Measurements from ENCODE around the gene FGFBP2. TPM values are rescaled to one million over a fixed set of nuclear protein-coding genes. Genes with fewer than 3 reads are reported as not detected.

FGFBP2 gene
- total and polyA plus RNA-seq, 2 donors (not counting 1 experiment from before 2014, with no cell fraction given) = 0.59 to 0.82 TPM

GRCh38 chr4:16000708-16001483 is 37.9 kb upstream of the FGFBP2 start:
- POLR2A ChIA-PET = no interaction called here
- ATAC-seq (ENCODE audit: low read depth) = no peak
- Mint-ChIP-seq H3K4me3 (no peak overlapping the region), H3K9me3 (ENCODE audit: insufficient read depth) (no peaks in the 10 kb centered on the region), H3K27ac (no peak overlapping the region), H3K4me1 (no peaks in the 10 kb centered on the region), H3K27me3 (no peaks in the 10 kb centered on the region)
- H3K4me1 ChIP-seq (ENCODE audit: control insufficient read depth in 2 of 2, insufficient read depth in 2 of 2, low read length in 2 of 2) = no peaks in the 10 kb centered on the region
- no peak overlapping the region for H3K9ac ChIP-seq (ENCODE audit: low read length)
- no peaks in the 10 kb centered on the region for H4K20me1 ChIP-seq (ENCODE audit: control insufficient read depth, insufficient read depth, low read length, poor library complexity, severe bottlenecking)
- no peak overlapping the region for H3K27ac ChIP-seq (ENCODE audit: low read length in 2 of 2)
- CTCF ChIA-PET = interaction anchor here (0.6 to 7.3 kb wide), 14 partner anchors 12 to 271 kb away, joined by 3 to 61 read pairs (median 4); no protein-coding TSS in a partner anchor
- H3K36me3 ChIP-seq (replicated peaks in 1 of 2; ENCODE audit: control extremely low read depth in 1 of 2, control insufficient read depth in 1 of 2, extremely low read depth in 1 of 2, insufficient read depth in 2 of 2, low read length in 1 of 2) = no peaks in the 10 kb centered on the region
- H3K9me3 ChIP-seq (ENCODE audit: control extremely low read depth in 1 of 3, control insufficient read depth in 2 of 3, insufficient read depth in 1 of 3, low read length in 2 of 3) = no peaks in the 10 kb centered on the region
- H3K4me2 ChIP-seq (replicated peaks; ENCODE audit: low read depth, low read length, poor library complexity, severe bottlenecking) = no peak overlapping the region
- H3K79me2 ChIP-seq (ENCODE audit: control insufficient read depth, insufficient read depth, low read length) = no peaks in the 10 kb centered on the region
- intact Hi-C loops (cut with micrococcal nuclease) = loop anchor here (1.0 to 2.0 kb wide), 3 partner anchors 119 to 522 kb away; no protein-coding TSS in a partner anchor
- no peaks in the 10 kb centered on the region for H3K27me3 ChIP-seq (replicated peaks in 1 of 4; ENCODE audit: control extremely low read depth in 1 of 4, control insufficient read depth in 3 of 4, insufficient read depth in 4 of 4, low read length in 3 of 4)
- peak overlapping the region; percentile 26 for H2AFZ ChIP-seq (ENCODE audit: insufficient read depth, low read depth, low read length, poor library complexity, severe bottlenecking)
- no peak overlapping the region for H3K4me3 ChIP-seq (ENCODE audit: control extremely low read depth in 1 of 5, extremely low read depth in 1 of 5, insufficient read depth in 1 of 5, low read depth in 2 of 5, low read length in 4 of 5)
- TF ChIP-seq, protein P1, sequence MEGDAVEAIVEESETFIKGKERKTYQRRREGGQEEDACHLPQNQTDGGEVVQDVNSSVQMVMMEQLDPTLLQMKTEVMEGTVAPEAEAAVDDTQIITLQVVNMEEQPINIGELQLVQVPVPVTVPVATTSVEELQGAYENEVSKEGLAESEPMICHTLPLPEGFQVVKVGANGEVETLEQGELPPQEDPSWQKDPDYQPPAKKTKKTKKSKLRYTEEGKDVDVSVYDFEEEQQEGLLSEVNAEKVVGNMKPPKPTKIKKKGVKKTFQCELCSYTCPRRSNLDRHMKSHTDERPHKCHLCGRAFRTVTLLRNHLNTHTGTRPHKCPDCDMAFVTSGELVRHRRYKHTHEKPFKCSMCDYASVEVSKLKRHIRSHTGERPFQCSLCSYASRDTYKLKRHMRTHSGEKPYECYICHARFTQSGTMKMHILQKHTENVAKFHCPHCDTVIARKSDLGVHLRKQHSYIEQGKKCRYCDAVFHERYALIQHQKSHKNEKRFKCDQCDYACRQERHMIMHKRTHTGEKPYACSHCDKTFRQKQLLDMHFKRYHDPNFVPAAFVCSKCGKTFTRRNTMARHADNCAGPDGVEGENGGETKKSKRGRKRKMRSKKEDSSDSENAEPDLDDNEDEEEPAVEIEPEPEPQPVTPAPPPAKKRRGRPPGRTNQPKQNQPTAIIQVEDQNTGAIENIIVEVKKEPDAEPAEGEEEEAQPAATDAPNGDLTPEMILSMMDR (IDR thresholded peaks at IDR 0.05) = no peak
- no peak for TF ChIP-seq EZH2 (IDR thresholded peaks at IDR 0.05; ENCODE audit: borderline replicate concordance, insufficient read depth, low read depth, low read length, poor library complexity, severe bottlenecking)
- 92% methylated on average over 12 of the region's 12 CpGs for WGBS (ENCODE audit: insufficient coverage)
- DNase-seq = no peak

- no peaks in the 10 kb centered on the region for H3K36me3 ChIP-seq (replicated peaks in 1 of 2; ENCODE audit: control extremely low read depth in 1 of 2, control insufficient read depth in 1 of 2, extremely low read depth in 1 of 2, insufficient read depth in 2 of 2, low read length in 1 of 2)
- no peak overlapping the region for H2AFZ ChIP-seq (ENCODE audit: insufficient read depth, low read depth, low read length, poor library complexity, severe bottlenecking)
- H3K27me3 Mint-ChIP-seq = no peaks in the 10 kb centered on the region
- no peak overlapping the region for H3K27ac ChIP-seq (ENCODE audit: low read length in 2 of 2)
- no peaks in the 10 kb centered on the region for H4K20me1 ChIP-seq (ENCODE audit: control insufficient read depth, insufficient read depth, low read length, poor library complexity, severe bottlenecking)
- H3K9me3 Mint-ChIP-seq (ENCODE audit: insufficient read depth) = no peaks in the 10 kb centered on the region
- H3K9ac ChIP-seq (ENCODE audit: low read length) = no peak overlapping the region
- no peak overlapping the region for H3K27ac Mint-ChIP-seq
- no peaks in the 10 kb centered on the region for H3K9me3 ChIP-seq (ENCODE audit: control extremely low read depth in 1 of 3, control insufficient read depth in 2 of 3, insufficient read depth in 1 of 3, low read length in 2 of 3)
- TF ChIP-seq, protein P1 (IDR thresholded peaks at IDR 0.05) = no peak
- no peak for TF ChIP-seq EZH2 (IDR thresholded peaks at IDR 0.05; ENCODE audit: borderline replicate concordance, insufficient read depth, low read depth, low read length, poor library complexity, severe bottlenecking)
- no peaks in the 10 kb centered on the region for H3K27me3 ChIP-seq (replicated peaks in 1 of 4; ENCODE audit: control extremely low read depth in 1 of 4, control insufficient read depth in 3 of 4, insufficient read depth in 4 of 4, low read length in 3 of 4)
- no peaks in the 10 kb centered on the region for H3K79me2 ChIP-seq (ENCODE audit: control insufficient read depth, insufficient read depth, low read length)
- H3K4me1 ChIP-seq (ENCODE audit: control insufficient read depth in 2 of 2, insufficient read depth in 2 of 2, low read length in 2 of 2) = no peaks in the 10 kb centered on the region
- H3K4me3 ChIP-seq (ENCODE audit: control extremely low read depth in 1 of 5, extremely low read depth in 1 of 5, insufficient read depth in 1 of 5, low read depth in 2 of 5, low read length in 4 of 5) = no peak overlapping the region
- H3K4me1 Mint-ChIP-seq = no peaks in the 10 kb centered on the region
- no peak for DNase-seq
- H3K4me3 Mint-ChIP-seq = no peak overlapping the region
- CTCF ChIA-PET = interaction anchor here (0.7 to 2.9 kb wide), 5 partner anchors 11 to 267 kb away, joined by 3 to 8 read pairs (median 3); no protein-coding TSS in a partner anchor
- intact Hi-C loops (cut with micrococcal nuclease) = no loop called here
- ATAC-seq (ENCODE audit: low read depth) = no peak
- WGBS (ENCODE audit: insufficient coverage) = no CpG with 5 or more reads among the region's 4 CpGs
- POLR2A ChIA-PET = no interaction called here
- H3K4me2 ChIP-seq (replicated peaks; ENCODE audit: low read depth, low read length, poor library complexity, severe bottlenecking) = no peak overlapping the region
Observed at GRCh38 chr4:15996773-15997172, 33.8 kb upstream of the FGFBP2 start.
